Measurements from ENCODE around the gene NUPR1.
"Not testable (repeated sequence)": the region's sequence is repeated elsewhere in the genome, so short reads cannot be mapped to it uniquely, and the experiment has no call there.

The NUPR1 gene

DNA sequence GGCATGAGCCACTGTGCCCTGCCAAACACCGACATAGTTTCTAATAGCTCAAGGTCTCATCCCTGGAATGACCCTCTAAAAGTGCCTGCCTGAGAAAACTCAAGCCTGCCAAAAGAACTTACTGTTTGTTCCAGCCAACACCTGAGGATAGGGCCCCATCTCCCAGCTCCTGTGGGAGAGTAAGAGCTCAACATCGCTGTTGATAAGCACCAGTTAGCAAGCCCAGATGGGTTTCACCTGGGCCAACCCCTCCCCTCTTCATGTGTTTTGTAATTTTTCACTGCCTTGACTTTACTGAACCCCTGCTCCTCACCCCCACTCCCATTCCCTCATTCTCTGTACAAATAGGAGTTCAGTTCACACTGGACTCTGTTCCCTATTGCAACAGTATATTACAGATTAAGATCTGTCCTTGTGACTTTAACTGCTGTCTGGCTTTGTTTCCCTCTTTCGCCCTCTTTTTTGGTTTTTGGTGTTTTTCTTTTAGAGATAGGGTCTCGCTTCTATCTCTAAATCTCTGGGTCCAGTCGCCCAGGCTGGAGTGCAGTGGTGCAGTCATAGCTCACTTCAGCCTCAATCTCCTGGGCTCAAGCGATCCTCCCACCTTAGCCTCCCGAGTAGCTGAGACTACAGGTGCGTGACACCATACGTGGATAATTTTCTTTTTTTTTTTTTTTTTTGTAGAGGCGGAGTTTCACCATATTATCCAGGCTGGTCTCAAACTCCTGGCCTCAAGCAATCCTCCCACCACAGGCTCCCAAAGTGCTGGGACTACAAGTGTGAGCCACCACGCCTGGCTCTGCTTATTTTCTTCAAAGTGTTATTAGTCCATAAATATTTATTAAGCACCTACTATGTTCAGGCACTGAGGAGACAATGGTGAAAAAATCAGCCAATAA, 12.3 kb downstream of the NUPR1 start:
- no peak for DNase-seq

DNA sequence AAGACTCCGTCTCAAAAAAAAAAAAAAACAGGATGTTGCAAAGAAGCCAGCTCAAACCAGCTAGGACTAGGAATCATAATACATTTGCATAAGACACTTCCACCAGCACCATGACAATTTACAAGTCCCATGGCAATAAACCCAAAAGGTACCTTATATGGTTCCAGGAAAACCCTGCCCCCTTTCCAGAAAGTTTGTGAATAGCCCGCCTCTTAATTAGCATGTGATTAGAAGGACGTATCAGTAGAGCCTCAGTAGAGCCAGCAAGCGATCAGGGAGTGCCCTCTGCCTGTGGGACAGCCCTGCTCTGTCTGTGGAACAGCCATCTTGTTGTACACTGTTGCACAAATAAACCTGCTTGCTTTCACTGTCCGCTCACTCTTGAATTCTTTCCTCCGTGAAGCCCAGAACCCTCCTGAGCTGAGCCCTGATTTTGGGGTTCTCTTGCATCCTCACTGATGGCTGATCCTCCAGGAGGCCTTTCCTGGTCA, 14.0 kb downstream of the NUPR1 start:
- no peak for DNase-seq

DNA sequence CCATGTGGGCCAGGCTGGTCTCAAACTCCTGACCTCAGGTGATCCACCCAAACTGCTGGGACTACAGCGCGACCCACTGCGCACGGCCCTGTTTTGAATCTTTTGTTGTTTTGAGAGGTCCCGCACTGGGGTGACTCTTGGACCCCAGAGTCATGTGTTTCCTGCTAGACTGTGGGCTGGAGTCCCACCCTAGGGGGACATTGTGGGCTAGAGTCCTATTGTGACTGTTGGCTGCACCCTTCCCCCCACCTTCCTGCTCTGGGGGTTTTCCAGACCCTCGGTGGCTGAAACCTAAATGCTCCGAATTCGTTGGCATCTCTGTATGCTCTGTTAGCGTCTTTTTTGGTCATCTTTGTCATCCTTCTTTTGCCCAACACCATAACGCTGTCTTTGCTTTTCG, 16.0 kb downstream of the NUPR1 start:
- DNase-seq = no peak

DNA sequence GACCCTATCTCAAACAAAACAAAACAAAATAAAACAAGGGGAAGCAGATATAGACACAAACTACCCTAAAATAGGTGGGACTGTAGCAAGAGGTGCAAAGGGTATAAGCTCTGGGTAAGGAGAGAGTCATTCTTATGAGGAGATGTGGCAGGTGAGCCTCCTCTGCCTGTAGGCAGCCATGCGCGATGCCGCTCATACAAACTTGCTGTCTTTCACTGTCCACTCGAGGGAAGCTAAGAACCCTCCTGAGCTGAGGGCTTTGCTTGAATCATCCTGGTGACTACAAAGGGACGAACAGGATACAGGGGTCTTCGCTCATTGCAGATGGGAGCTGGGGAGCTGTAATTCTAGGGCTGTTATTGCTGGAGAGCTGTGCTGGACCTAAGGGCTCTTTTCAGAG, 17.3 kb downstream of the NUPR1 start:
- DNase-seq = no peak

DNA sequence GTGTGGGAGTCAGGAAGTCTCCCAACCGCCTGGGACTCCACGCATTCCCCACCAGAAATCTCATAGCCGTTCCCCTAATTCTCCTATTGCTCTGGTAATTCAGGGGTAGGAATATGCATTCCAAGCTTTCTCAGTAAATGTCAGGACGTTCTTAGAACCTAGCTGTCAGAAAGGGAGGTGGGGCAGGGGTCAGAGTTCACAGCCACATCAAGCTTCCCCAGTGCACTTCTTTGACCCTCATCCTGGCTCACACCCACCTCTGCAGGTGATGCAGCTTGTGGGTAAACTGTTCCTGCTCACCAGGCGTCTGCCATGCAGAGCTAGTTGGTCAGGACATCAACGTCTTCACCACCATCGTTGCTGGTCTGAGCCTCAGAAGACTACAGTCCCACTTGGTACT, 18.1 kb downstream of the NUPR1 start:
- DNase-seq = no peak

DNA sequence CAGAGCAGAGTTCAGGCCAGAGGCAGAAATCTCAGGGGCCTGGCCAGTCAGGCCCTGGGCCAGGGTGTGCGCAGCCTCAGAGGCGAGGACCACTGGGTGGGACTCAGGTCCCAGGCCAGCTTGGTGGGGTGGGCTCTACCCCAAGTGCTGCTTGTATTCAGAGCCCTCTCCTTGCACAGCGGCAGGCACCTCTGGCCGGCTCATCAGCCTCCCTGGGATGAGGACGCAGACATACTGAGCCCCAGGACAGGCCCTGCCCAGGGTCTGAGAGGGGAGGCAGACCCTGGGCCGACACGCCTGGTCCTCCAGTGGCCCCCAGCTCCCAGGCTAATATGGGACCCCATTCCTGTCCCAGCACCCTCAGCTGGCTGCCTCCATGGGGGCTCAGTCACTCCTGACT, 24.5 kb downstream of the NUPR1 start:
- no peak for DNase-seq

DNA sequence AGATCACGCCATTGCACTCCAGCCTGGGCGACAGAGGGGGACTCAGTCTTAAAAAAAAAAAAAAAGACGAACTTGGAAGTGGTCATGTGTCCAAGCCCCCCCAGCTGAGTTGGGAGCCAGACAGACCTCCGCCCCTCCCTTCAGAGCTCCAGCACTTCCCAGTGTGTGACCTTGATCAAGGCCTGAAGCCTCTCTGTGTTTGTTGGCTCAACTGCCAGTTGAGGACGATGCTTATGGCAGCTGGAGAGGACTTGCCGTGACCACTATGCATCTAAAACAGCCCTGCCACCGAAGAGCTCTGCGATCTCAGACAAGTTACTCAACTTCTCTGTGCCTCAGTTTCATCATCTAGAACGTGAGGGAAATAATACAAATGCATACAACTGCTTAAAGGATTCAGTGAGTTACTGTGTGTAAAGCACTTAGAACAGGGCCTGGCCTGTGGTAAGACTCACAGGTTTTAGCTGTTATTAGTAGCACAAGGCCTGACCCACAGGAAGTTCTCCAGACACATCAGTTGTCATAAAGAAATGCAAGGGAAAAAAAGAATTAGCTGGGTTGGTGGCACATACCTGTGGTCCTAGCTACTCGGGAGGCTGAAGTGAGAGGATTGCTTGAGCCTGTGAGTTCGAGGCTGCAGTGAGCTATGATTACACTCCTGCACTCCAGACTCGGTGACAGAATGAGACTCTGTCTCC, 25.1 kb downstream of the NUPR1 start:
- DNase-seq = no peak

DNA sequence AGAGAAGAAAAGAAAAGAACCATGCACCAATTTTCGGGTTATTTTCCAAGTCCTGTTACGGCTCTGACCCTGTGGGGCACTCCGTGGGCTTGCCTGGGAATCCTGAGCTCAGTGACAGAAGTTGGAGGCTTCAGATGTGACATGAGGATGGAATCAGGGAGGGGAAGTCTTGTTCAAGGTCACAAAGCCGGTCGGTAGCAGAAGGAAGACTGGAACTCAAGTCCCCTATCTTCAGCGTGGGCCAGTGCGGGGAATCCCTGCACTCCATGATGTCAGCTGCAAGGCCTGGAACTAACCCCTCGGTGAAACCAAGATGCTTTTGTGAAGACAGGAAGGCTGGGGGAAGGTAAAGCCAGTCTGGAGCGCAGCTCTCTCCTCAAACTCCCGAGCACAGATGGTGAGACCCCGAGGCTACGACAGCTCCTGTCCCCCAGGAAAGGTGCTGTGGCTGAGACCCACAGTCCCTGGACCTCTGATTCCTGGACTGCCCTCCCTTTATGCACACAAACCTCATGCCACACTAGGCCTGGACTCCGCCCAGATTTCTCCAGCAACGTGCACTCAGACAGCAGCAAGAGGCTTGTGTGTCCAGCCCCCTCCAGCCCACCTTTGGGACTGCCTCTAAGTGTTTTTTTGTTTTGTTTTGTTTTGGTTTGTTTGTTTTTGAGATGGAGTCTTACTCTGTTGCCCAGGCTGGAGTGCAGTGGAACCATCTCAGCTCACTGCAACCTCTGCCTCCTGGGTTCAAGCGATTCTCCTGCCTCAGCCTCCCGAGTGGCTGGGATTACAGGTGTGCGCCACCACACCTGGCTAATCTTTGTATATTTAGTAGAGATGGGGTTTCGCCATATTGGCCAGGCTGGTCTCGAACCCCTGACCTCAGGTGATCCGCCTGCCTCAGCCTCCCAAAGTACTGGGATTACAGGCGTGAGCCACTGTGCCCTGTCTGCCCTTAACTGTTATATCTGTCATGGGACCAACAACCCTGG, 26.7 kb downstream of the NUPR1 start:
- no peak for DNase-seq

DNA sequence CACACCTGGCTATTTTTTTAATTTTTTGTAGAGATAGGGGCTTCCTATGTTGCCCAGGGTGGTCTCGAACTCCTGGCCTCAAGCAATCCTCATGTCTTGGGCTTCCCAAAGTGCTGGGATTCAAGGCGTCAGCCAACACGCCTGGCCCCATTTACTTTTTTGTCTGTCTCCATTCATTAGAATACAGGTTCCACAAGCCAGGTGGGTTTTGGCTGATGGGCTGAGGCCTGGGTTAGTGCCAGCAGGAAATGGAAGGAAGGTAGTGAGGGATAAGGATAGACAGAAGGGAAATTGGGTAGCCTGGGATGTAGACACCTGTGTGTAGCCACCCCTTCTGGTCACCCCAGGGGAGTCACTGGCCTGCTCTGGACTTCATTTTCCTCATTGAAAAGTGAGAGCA, 27.7 kb downstream of the NUPR1 start:
- no peak for DNase-seq

DNA sequence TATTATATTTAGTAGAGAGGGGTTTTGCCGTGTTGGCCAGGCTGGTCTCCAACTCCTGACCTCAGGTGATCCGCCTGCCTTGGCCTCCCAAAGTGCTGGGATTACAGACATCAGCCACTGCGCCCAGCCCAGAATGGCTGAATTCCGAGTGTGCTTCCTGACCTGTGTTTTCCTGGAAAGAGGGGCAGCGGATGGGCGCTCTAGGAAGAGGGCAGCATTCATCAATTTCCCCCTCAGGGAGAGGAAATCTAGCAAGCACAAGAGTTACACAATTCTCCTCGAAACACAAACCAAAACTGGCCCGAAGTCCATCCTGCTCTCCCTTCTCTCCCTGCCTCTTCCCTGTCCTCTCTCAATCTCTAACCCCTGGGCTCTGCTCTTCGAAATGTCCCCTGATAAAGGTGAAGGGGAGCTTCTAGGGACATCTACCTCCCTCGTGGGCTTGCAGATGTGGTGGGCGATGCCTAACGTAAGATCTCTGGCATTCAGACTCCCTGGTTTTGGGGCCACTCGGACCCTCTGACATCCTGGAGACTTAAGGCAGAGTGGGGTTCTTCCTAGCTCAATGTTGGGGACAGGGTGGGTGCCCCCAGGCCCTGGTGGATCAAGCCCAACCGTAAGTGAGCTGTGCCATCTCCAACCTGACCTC, 33.2 kb downstream of the NUPR1 start:
- DNase-seq = no peak

DNA sequence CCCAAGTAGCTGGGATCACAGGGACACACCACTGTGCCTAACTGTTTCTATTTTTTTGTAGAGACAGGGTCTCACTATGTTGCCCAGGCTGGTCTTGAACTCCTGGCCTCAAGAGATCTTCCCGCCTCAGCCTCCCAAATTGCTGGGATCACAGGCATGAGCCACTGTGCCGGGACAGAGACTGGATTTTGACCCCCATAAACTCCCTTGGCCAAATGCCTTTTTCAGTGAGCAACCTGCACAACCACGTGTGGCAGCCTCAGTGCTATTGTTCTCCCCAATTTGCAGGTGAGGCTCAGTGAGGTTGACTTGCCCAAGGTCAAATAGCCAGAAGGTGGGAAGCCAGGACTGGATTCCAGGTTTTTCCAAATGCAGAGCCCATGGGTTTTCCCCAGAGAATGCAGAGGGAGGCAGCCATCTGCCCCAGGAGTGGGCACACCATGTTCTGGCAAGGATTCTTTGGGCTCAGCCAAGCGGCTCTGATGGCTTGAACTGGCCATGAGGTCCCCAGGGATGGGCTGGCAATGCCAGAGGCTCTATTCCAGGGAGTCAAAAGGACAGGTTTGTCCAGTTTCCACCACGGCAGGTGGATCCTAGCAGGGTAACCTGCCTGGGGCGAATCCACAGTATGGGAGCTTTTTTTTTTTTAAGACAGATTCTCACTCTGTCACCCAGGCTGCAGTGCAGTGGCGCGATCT, 33.9 kb downstream of the NUPR1 start:
- no peak for DNase-seq

DNA sequence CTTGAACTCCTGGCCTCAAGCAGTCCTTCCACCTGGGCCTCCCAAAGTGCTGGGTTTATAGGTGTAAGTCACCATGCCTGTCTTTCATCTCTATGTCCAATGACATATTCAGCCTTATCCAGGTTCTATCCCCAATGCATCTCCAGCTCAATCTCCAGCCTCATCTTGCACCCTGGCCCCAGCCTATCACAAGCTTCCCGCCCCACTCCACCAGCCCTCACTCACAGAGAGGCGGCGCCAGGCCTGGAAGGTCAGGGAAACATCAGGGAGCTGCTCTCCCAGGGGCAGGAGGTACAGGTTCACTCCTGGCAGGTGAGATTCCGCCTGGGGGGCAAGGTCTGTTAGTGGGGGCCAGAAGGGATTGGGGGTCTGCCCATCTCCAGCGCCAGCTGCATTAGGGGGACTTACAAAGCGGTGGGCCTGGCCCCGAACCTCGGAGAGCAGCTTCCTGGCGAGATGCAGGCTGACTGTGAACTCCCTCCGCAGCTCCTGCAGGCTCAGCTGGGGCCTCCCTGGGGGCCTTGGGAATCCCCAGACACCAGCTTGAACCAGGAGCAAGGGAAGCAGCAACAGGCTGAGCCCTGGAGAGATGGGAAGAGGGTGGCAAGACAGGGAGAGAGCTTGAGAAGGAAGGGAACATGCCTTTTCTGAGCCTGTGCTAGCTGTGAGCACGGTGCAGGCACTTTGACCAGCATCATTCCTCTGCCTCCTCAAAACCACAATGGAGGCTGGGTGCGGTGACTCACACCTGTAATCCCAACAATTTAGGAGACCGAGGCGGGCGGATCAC, 35.1 kb downstream of the NUPR1 start:
- no peak for DNase-seq

DNA sequence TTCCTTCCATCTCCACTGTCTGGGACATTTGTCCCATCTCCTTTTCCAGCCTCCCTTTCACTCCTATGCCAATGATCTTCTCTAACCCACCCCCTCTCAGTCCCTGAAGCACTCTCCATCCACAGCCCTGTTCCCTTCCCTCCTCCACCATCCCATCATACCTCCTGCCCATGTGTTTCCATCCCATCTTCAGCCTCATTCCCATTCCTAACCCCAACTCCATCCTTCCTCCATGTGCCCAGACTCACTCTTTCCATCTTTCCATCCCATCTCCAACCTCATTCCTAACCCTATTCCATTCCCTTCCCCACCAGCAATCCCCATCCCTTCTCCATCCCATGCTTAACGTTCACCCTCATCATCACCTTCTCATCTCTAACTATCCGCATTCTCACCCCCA, 36.5 kb downstream of the NUPR1 start:
- no peak for DNase-seq

DNA sequence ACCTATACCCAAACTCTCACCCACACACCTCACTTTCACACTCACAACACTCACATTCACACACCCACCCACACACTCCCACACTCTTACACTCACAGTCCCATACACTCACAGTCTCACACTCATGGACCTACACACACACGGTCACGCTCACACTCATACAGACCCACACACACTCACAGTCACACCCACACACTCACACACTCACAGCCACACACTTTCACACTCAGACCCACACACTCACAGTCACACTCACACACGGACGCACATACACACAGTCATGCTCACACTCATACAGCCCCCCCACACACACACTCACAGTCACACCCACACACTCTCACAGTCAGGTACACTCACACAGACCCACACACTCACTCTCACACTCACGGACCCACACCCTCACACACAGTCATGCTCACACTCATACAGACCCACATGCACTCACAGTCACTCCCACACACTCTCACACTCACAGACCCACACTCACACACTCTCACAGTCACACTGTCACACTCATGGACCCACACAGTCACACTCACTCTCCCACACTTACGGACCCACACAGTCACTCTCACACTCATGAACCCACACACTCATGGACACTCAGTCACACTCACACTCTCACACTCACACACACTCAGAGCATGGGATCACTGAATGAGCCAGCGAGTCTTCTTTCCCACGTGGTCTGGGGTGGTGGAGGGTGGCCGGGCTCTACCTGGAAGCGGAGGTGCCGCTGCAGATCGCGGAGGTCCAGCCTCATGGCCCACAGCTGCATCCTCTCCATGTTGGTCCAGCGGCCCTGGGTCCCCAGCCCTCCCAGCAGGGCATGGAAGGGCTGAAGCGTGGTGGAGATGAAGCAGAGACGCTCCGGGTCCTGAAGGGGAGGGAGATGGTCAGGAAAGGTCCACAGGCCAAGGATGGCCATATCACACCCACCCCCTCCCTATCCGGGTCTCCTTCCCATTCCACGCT, 37.2 kb downstream of the NUPR1 start:
- no peak for DNase-seq

DNA sequence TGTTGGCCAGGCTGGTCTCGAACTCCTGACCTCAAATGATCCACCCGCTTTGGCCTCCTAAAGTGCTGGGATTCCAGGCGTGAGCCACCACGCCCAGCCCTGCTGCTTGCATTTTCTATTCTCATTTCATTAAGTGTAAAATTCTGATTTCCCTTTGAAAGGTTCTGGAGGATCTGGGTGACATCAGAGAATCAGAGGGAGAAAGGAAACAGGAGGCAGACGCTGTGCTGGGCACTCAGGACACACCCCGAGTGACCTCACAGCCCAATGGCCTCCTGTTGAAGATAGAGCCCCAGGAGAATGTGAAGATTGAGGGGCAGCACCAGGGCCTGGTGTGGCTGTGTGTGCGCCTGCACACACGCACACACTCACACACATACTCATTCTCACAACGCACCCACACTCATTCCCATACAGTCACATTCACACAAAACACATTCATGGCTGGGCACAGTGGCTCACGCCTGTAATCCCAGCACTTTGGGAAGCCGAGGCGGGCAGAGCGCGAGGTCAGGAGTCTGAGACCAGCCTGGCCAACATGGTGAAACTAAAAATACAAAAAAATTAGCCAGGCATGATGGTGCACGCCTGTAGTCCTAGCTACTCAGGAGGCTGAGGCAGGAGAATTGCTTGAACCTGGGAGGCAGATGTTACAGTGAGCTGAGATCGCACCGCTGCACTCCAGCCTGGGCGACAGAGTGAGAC, 38.1 kb downstream of the NUPR1 start:
- DNase-seq = not testable (repeated sequence)

DNA sequence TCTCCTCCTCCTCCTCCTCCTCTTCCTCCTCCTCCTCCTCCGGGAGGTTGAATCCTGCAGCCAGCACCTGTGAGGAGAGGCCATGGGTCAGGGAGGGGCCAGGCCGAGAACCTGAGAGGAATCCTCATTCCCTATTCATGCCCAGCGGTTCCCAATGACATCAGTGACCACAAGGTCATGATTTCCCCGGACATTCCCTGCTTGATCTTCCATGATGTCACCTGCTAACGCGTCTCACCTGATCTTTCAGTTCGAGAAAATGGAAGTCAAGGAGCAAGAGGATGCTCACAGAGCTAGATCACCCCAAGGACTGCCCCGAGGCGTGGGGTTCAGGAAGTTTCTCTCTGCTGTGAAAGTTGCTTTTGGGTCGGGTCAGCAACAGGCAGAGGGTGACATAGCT, 38.9 kb downstream of the NUPR1 start:
- no peak for DNase-seq

DNA sequence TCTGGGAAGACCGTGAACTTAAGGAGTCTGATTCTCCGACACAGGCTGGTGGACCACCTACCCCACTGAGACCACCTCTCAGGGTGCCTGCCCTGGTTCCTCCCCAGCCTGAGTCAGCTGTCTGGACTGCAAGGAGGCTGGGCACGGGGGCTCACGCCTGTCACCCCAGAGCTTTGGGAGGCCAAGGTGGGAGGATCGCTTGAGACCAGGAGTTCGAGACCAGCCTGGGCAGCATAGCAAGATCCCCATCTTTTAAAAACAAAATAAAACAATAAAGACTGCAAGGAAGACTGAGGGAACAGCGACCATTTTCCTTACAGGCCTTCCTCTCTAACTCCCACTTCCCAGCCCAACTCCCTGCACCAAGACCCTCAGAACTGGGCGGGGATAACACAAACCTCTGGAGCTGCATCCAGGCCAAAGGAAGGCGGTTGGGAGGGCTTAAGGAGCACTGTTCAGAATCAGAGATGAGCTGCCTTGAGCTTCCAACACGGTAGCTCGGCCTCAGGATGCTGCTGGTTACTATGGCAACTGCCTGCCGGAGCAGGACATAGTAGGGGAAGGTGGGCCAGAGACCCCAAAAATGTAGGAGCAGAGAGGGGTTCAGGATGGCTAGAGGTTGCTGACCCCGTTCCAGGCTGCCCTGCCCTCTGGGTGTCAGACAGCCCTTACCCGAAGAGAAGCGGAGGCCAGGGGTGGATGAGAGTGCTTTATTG, 40.0 kb downstream of the NUPR1 start:
- DNase-seq = no peak

DNA sequence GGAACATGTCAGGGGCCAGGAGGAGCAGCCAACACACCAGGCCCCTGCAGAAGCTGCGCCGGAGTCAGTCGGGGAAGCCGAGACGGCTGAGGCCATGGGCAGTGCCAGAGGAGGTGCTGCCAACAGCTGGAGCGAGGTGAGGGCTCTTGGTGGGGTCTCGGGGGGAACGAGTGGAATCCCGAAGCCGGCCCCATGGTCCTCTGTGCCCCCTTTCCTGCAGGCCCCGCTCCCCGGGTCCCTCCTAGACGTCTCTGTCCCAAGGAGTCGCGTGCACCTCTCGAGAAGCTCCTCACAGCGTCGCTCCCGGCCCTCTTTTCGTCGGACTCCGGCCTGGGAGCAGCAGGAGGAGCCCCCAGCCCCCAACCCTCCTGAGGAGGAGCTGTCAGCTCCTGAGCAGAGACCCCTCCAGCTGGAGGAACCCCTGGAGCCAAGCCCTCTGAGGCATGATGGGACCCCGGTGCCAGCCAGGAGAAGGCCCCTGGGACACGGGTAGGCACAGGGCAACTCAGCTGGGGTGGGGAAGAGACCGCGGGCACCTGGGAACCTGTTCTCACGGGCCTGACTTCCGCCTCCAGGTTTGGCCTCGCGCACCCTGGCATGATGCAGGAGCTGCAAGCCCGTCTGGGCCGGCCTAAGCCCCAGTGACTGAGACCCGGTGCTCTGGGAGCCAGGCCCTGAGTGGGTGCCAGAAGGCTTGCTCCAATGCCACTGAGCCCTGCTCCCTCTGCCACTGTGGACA, 40.7 kb downstream of the NUPR1 start:
- DNase-seq = no peak

Data from SIG-M5 (cell line).